ENCODE results near the gene TANGO6. TPM values are rescaled to one million over a fixed set of nuclear protein-coding genes. Genes with fewer than 3 reads are reported as not detected.

Gene TANGO6
- total RNA-seq, 1 experiment from 2014 or later, result 21.8 TPM

DNA sequence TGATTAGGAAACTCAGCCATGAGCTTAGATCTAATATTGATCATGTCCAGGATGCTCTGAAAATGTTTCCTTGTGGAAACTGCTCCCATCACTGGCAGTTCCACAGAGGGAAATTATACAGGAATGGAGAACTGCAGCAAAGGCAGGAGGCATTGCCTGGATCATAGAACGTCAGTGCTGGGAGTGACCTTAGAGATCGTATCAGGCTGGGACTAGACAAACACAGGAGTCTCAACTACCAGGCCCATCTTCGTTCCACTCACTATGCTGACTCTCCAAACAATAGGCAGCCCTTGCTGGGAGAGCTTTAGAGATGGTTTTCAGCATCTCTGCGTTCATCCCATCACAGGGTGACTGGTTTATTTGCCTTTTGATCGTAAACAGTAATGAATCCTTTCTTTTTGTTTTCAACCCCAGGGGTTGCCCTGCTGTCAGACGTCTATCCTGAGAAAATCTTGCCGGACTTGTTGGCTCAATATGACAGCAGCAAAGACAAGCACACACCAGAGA is 130.3 kb downstream of the TANGO6 start:
- no peaks in the 10 kb centered on the region for H3K36me3 ChIP-seq (ENCODE audit: insufficient read depth, low read length)
- H4K20me1 ChIP-seq (ENCODE audit: insufficient read depth, low read depth, low read length), result no peaks in the 10 kb centered on the region
- H3K4me1 ChIP-seq (ENCODE audit: low read length), result no peaks in the 10 kb centered on the region
- H3K4me2 ChIP-seq (ENCODE audit: low read depth, low read length, poor library complexity, severe bottlenecking), result no peak overlapping the region
- H3K4me3 ChIP-seq (ENCODE audit: low read length), result no peak overlapping the region
- no peaks in the 10 kb centered on the region for H3K27me3 ChIP-seq (ENCODE audit: low read length)
- no peak overlapping the region for H3K9ac ChIP-seq (ENCODE audit: low read length)
- H2AFZ ChIP-seq (ENCODE audit: low read length), result no peak overlapping the region
- H3K9me2 ChIP-seq (replicated peaks; ENCODE audit: insufficient read depth, low read length), result no peaks in the 10 kb centered on the region
- no peak overlapping the region for H3K27ac ChIP-seq (ENCODE audit: low read length)
- no peaks in the 10 kb centered on the region for H3K9me3 ChIP-seq (ENCODE audit: low read length)
- H3K79me2 ChIP-seq (ENCODE audit: low read length), result no peaks in the 10 kb centered on the region
- DNase-seq, result peak; percentile 7

DNA sequence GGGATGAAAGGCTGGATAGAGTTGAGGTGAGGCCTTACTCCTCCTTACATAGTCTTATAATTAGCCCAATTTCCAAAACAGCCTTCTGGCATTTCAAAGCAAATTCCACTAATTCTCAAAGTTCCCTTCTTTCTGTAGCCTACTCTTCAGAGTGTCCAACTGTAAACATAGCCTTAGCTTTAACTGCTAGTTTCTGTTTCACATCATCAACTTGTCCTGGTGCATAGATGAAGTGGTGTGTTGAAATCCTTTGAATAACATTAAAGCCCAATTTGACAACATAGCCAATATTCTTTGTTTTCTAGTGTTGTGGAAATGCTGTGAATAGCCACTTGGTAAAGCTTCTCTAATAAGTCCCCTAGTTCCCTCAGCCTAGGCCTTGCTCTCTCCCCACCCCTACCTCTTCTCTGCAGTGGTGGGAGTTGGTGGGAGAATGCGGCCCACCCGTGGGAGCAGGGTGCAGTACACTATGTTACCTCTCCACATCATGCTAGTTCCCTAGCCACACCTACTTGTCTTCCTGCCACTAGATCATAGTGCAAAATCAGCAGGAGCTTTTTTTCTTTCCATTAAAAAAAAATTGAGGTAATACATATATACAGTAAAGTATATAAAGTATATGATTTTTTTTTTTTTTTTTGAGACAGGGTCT is 135.1 kb downstream of the TANGO6 start:
- DNase-seq, result no peak
- Histone ChIP-seq H3K27me3 (ENCODE audit: low read length) (no peaks in the 10 kb centered on the region), H3K9ac (ENCODE audit: low read length) (no peak overlapping the region), H3K9me3 (ENCODE audit: low read length) (no peaks in the 10 kb centered on the region), H3K4me2 (ENCODE audit: low read depth, low read length, poor library complexity, severe bottlenecking) (no peak overlapping the region), H3K27ac (ENCODE audit: low read length) (no peak overlapping the region), H2AFZ (ENCODE audit: low read length) (no peak overlapping the region), H3K36me3 (ENCODE audit: insufficient read depth, low read length) (no peaks in the 10 kb centered on the region), H3K79me2 (ENCODE audit: low read length) (no peaks in the 10 kb centered on the region), H3K9me2 (replicated peaks; ENCODE audit: insufficient read depth, low read length) (no peaks in the 10 kb centered on the region), H3K4me3 (ENCODE audit: low read length) (no peak overlapping the region), H3K4me1 (ENCODE audit: low read length) (no peaks in the 10 kb centered on the region), H4K20me1 (ENCODE audit: insufficient read depth, low read depth, low read length) (no peaks in the 10 kb centered on the region)

DNA sequence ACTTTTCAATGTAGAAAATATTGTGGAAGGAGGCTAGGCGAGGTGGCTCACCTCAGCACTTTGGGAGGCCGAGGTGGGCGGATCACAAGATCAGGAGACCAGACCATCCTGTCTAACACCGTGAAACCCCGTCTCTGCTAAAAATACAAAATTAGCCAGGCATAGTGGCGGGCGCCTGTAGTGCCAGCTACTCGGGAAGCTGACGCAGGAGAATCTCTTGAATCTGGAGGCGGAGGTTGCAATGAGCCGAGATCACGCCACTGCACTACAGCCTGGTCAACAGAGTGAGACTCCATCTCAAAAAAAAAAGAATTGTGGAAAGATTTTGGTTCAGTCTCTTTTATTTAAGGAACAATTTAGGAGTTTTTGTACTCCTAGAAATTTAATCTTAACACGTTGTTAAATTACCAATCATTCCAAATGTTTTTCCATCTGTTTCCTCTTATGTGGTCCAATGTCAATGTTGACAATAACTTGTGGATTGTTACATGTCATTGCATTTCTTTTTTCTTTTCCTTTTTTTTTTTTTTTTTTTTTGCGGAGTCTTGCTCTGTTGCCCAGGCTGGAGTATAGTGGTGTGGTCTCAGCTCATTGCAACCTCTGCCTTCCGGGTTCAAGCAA is 137.5 kb downstream of the TANGO6 start:
- no peaks in the 10 kb centered on the region for H3K36me3 ChIP-seq (ENCODE audit: insufficient read depth, low read length)
- H3K4me2 ChIP-seq (ENCODE audit: low read depth, low read length, poor library complexity, severe bottlenecking), result no peak overlapping the region
- H3K79me2 ChIP-seq (ENCODE audit: low read length), result no peaks in the 10 kb centered on the region
- H3K4me3 ChIP-seq (ENCODE audit: low read length), result no peak overlapping the region
- H3K9me2 ChIP-seq (replicated peaks; ENCODE audit: insufficient read depth, low read length), result no peaks in the 10 kb centered on the region
- H3K4me1 ChIP-seq (ENCODE audit: low read length), result no peaks in the 10 kb centered on the region
- H4K20me1 ChIP-seq (ENCODE audit: insufficient read depth, low read depth, low read length), result no peaks in the 10 kb centered on the region
- H3K27ac ChIP-seq (ENCODE audit: low read length), result no peak overlapping the region
- H3K27me3 ChIP-seq (ENCODE audit: low read length), result no peaks in the 10 kb centered on the region
- H3K9me3 ChIP-seq (ENCODE audit: low read length), result no peaks in the 10 kb centered on the region
- no peak overlapping the region for H2AFZ ChIP-seq (ENCODE audit: low read length)
- no peak overlapping the region for H3K9ac ChIP-seq (ENCODE audit: low read length)
- DNase-seq, result peak; percentile 24

- Histone ChIP-seq H3K27me3 (ENCODE audit: low read length) (no peaks in the 10 kb centered on the region), H3K9me2 (replicated peaks; ENCODE audit: insufficient read depth, low read length) (no peaks in the 10 kb centered on the region)
- DNase-seq, result no peak
Observed at GRCh38 chr16:68981971-68982370, 138.6 kb downstream of the TANGO6 start.

DNA sequence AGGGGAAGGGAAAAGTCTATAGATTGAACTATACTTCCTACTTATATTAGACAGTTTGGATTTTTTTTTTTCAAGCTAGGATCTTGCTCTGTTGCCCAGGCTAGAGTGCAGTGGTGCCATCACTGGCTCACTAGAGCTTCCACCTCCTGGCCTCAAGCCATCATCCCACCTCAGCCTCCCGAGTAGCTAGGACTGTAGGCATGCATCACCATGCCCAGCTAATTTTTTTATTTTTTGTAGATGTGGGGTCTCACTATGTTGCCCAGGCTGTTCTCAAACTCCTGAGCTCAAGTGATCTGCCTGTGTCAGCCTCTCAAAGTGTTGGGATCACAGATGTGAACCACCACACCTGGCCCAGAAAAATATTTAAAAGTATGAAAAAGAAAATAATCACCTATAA is 141.1 kb downstream of the TANGO6 start:
- no peak overlapping the region for H3K9ac ChIP-seq (ENCODE audit: low read length)
- no peak overlapping the region for H3K27ac ChIP-seq (ENCODE audit: low read length)
- H4K20me1 ChIP-seq (ENCODE audit: insufficient read depth, low read depth, low read length), result no peaks in the 10 kb centered on the region
- no peak for DNase-seq
- no peaks in the 10 kb centered on the region for H3K27me3 ChIP-seq (ENCODE audit: low read length)
- H3K36me3 ChIP-seq (ENCODE audit: insufficient read depth, low read length), result no peaks in the 10 kb centered on the region
- no peaks in the 10 kb centered on the region for H3K79me2 ChIP-seq (ENCODE audit: low read length)
- no peak overlapping the region for H2AFZ ChIP-seq (ENCODE audit: low read length)
- no peaks in the 10 kb centered on the region for H3K9me2 ChIP-seq (replicated peaks; ENCODE audit: insufficient read depth, low read length)
- H3K4me1 ChIP-seq (ENCODE audit: low read length), result no peaks in the 10 kb centered on the region
- no peaks in the 10 kb centered on the region for H3K9me3 ChIP-seq (ENCODE audit: low read length)
- no peak overlapping the region for H3K4me3 ChIP-seq (ENCODE audit: low read length)
- no peak overlapping the region for H3K4me2 ChIP-seq (ENCODE audit: low read depth, low read length, poor library complexity, severe bottlenecking)

More at GRCh38 chr16:68981971-68982370, 138.6 kb downstream of the TANGO6 start:
- no peak overlapping the region for H3K27ac ChIP-seq (ENCODE audit: low read length)
- no peak overlapping the region for H3K4me2 ChIP-seq (ENCODE audit: low read depth, low read length, poor library complexity, severe bottlenecking)
- H3K36me3 ChIP-seq (ENCODE audit: insufficient read depth, low read length), result no peaks in the 10 kb centered on the region
- H4K20me1 ChIP-seq (ENCODE audit: insufficient read depth, low read depth, low read length), result no peaks in the 10 kb centered on the region
- no peak overlapping the region for H3K4me3 ChIP-seq (ENCODE audit: low read length)
- H3K9ac ChIP-seq (ENCODE audit: low read length), result no peak overlapping the region
- H3K4me1 ChIP-seq (ENCODE audit: low read length), result no peaks in the 10 kb centered on the region
- H3K9me3 ChIP-seq (ENCODE audit: low read length), result no peaks in the 10 kb centered on the region
- no peak overlapping the region for H2AFZ ChIP-seq (ENCODE audit: low read length)
- no peaks in the 10 kb centered on the region for H3K79me2 ChIP-seq (ENCODE audit: low read length)

DNA sequence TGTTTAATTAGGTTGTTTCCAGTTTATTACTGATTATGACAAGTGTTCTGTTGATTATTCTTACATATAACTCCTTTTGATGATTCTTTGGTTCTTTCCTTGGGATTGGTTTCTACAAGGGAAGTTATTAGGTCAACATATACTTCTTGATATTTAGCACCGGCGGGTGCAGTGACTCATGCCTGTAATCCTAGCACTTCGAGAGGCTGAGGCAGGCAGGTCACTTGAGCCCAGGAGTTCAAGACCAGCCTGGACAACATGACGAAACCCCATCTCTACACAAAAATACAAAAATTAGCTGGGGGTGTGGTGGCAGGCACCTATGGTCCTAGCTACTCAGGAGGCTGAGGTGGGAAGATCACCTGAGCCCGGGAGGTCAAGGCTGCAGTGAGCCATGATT is 141.9 kb downstream of the TANGO6 start:
- H2AFZ ChIP-seq (ENCODE audit: low read length), result no peak overlapping the region
- no peak overlapping the region for H3K4me3 ChIP-seq (ENCODE audit: low read length)
- no peak overlapping the region for H3K27ac ChIP-seq (ENCODE audit: low read length)
- no peaks in the 10 kb centered on the region for H3K9me3 ChIP-seq (ENCODE audit: low read length)
- H3K36me3 ChIP-seq (ENCODE audit: insufficient read depth, low read length), result no peaks in the 10 kb centered on the region
- no peaks in the 10 kb centered on the region for H3K9me2 ChIP-seq (replicated peaks; ENCODE audit: insufficient read depth, low read length)
- DNase-seq, result no peak
- H3K79me2 ChIP-seq (ENCODE audit: low read length), result no peaks in the 10 kb centered on the region
- no peaks in the 10 kb centered on the region for H3K27me3 ChIP-seq (ENCODE audit: low read length)
- H3K9ac ChIP-seq (ENCODE audit: low read length), result no peak overlapping the region
- H3K4me1 ChIP-seq (ENCODE audit: low read length), result no peaks in the 10 kb centered on the region
- no peak overlapping the region for H3K4me2 ChIP-seq (ENCODE audit: low read depth, low read length, poor library complexity, severe bottlenecking)
- H4K20me1 ChIP-seq (ENCODE audit: insufficient read depth, low read depth, low read length), result no peaks in the 10 kb centered on the region

DNA sequence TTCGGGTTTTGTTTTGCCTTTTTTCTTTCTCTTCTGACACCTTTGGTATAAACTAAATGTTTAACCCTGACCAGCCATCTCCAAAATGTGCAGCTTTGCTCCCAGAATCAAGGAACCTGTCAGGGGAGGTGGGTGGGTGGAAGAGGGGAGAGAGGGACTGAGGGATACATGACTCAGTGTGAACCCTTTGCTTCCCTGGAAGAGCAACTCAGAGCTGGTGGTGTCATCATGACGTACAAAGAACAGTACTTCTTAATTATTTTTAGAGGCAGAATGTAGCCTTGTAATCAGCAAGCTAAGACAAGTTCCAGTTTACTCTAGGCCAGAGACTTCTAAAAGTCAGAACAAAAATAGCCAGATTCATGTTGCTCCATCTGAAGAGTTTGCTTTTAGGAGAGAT is 142.5 kb downstream of the TANGO6 start:
- no peak overlapping the region for H3K4me3 ChIP-seq (ENCODE audit: low read length)
- no peak overlapping the region for H3K9ac ChIP-seq (ENCODE audit: low read length)
- H3K4me2 ChIP-seq (ENCODE audit: low read depth, low read length, poor library complexity, severe bottlenecking), result no peak overlapping the region
- no peaks in the 10 kb centered on the region for H3K9me3 ChIP-seq (ENCODE audit: low read length)
- H2AFZ ChIP-seq (ENCODE audit: low read length), result no peak overlapping the region
- no peaks in the 10 kb centered on the region for H3K4me1 ChIP-seq (ENCODE audit: low read length)
- no peak overlapping the region for H3K27ac ChIP-seq (ENCODE audit: low read length)
- no peaks in the 10 kb centered on the region for H3K36me3 ChIP-seq (ENCODE audit: insufficient read depth, low read length)
- H3K9me2 ChIP-seq (replicated peaks; ENCODE audit: insufficient read depth, low read length), result no peaks in the 10 kb centered on the region
- no peak for DNase-seq
- no peaks in the 10 kb centered on the region for H4K20me1 ChIP-seq (ENCODE audit: insufficient read depth, low read depth, low read length)
- H3K27me3 ChIP-seq (ENCODE audit: low read length), result no peaks in the 10 kb centered on the region
- no peaks in the 10 kb centered on the region for H3K79me2 ChIP-seq (ENCODE audit: low read length)

- no peaks in the 10 kb centered on the region for H3K4me1 ChIP-seq (ENCODE audit: low read length)
- no peaks in the 10 kb centered on the region for H3K9me2 ChIP-seq (replicated peaks; ENCODE audit: insufficient read depth, low read length)
- H3K27me3 ChIP-seq (ENCODE audit: low read length), result no peaks in the 10 kb centered on the region
- H3K4me2 ChIP-seq (ENCODE audit: low read depth, low read length, poor library complexity, severe bottlenecking), result no peak overlapping the region
- no peak overlapping the region for H3K27ac ChIP-seq (ENCODE audit: low read length)
- H3K4me3 ChIP-seq (ENCODE audit: low read length), result no peak overlapping the region
- no peaks in the 10 kb centered on the region for H3K79me2 ChIP-seq (ENCODE audit: low read length)
- H3K9me3 ChIP-seq (ENCODE audit: low read length), result no peaks in the 10 kb centered on the region
- H4K20me1 ChIP-seq (ENCODE audit: insufficient read depth, low read depth, low read length), result no peaks in the 10 kb centered on the region
- peak; percentile 41 for DNase-seq
- no peak overlapping the region for H2AFZ ChIP-seq (ENCODE audit: low read length)
- H3K36me3 ChIP-seq (ENCODE audit: insufficient read depth, low read length), result no peaks in the 10 kb centered on the region
- no peak overlapping the region for H3K9ac ChIP-seq (ENCODE audit: low read length)
Observed at GRCh38 chr16:68987734-68988457, 144.6 kb downstream of the TANGO6 start.

Data from Karpas-422 (cell line).